Subcutaneous abdominal adipose tissue (tissue), 5 donors: Measurements from ENCODE around the gene PTK6.

ENCODE experiments used
- H3K27ac ChIP-seq: one replicate; pipeline ENCODE4 v1.7.0; 2013; ENCODE audit warnings: low read depth, mild to moderate bottlenecking, inconsistent platforms, low read length, moderate library complexity
- H3K27me3 ChIP-seq, 5 donors: one replicate each; pipeline ENCODE4 v1.7.0; 2013; ENCODE audit warnings: low read length in 5 of 5, inconsistent platforms in 1 of 5; ENCODE audit not compliant: control insufficient read depth in 5 of 5, insufficient read depth in 4 of 5
- H3K36me3 ChIP-seq, 5 donors: one replicate each; pipeline ENCODE4 v1.7.0; 2013; ENCODE audit warnings: low read length in 5 of 5; ENCODE audit not compliant: control insufficient read depth in 5 of 5, insufficient read depth in 5 of 5
- H3K4me1 ChIP-seq, 5 donors: one replicate each; pipeline ENCODE4 v1.7.0; 2013; ENCODE audit warnings: low read length in 5 of 5, mild to moderate bottlenecking in 3 of 5, moderate library complexity in 1 of 5; ENCODE audit not compliant: control insufficient read depth in 5 of 5, insufficient read depth in 5 of 5
- H3K4me3 ChIP-seq, 5 donors: one replicate each; pipeline ENCODE4 v1.7.0; 2013; ENCODE audit warnings: low read length in 5 of 5, low read depth in 1 of 5
- H3K9ac ChIP-seq, 5 donors: one replicate each; pipeline ENCODE4 v1.7.0; 2013; ENCODE audit warnings: low read length in 5 of 5, mild to moderate bottlenecking in 4 of 5, moderate library complexity in 3 of 5
- H3K9me3 ChIP-seq, 5 donors: one replicate each; pipeline ENCODE4 v1.7.0; 2013; ENCODE audit warnings: low read length in 5 of 5; ENCODE audit not compliant: control insufficient read depth in 5 of 5
- donor health status: healthy.
- donor health status: healthy.
- donor health status: healthy.
- donor health status: healthy.
- donor health status: healthy.

Gene PTK6

GRCh38 chr20:63507083-63507743 lies 30.0 kb downstream of the PTK6 start:
- H3K4me1 ChIP-seq, result no peaks in the 10 kb centered on the region
- no peak overlapping the region for H3K27ac ChIP-seq
- peaks cover 0 to 24% (median 18%) of the 10 kb centered on the region in 5 donors for H3K9me3 ChIP-seq
- no peak overlapping the region for H3K4me3 ChIP-seq
- peaks cover 17 to 25% (median 24%) of the 10 kb centered on the region in 5 donors for H3K27me3 ChIP-seq
- no peaks in the 10 kb centered on the region for H3K36me3 ChIP-seq
- H3K9ac ChIP-seq, result no peak overlapping the region

- Histone ChIP-seq H3K27ac (no peak overlapping the region), H3K27me3 (peaks cover 15 to 33% (median 28%) of the 10 kb centered on the region in 5 donors)
Measured at GRCh38 chr20:63505723-63506122, 31.5 kb downstream of the PTK6 start.

GRCh38 chr20:63505281-63505680 lies 31.9 kb downstream of the PTK6 start:
- Histone ChIP-seq H3K9ac (no peak overlapping the region), H3K4me3 (no peak overlapping the region), H3K9me3 (peaks cover 0 to 24% (median 18%) of the 10 kb centered on the region in 5 donors), H3K27me3 (peaks cover 16 to 37% (median 29%) of the 10 kb centered on the region in 5 donors), H3K27ac (no peak overlapping the region), H3K36me3 (no peaks in the 10 kb centered on the region), H3K4me1 (no peaks in the 10 kb centered on the region)

More at GRCh38 chr20:63505723-63506122, 31.5 kb downstream of the PTK6 start:
- H3K4me3 ChIP-seq, result no peak overlapping the region
- H3K4me1 ChIP-seq, result no peaks in the 10 kb centered on the region
- H3K9ac ChIP-seq, result no peak overlapping the region
- H3K36me3 ChIP-seq, result no peaks in the 10 kb centered on the region
- H3K9me3 ChIP-seq, result peaks cover 0 to 24% (median 18%) of the 10 kb centered on the region in 5 donors

- peaks cover 23 to 43% (median 36%) of the 10 kb centered on the region in 5 donors for H3K27me3 ChIP-seq
- H3K27ac ChIP-seq, result no peak overlapping the region
- peaks cover 0 to under 1% (median 0%) of the 10 kb centered on the region in 5 donors for H3K4me1 ChIP-seq
- H3K36me3 ChIP-seq, result no peaks in the 10 kb centered on the region
- peaks cover 0 to 24% (median 18%) of the 10 kb centered on the region in 5 donors for H3K9me3 ChIP-seq
- no peak overlapping the region for H3K4me3 ChIP-seq
- H3K9ac ChIP-seq, result no peak overlapping the region
Measured at GRCh38 chr20:63504642-63505041, 32.5 kb downstream of the PTK6 start.

- peaks cover 0 to 5% (median 5%) of the 10 kb centered on the region in 5 donors for H3K4me1 ChIP-seq
- H3K9me3 ChIP-seq, result peaks cover 0 to 24% (median 18%) of the 10 kb centered on the region in 5 donors
- H3K27ac ChIP-seq, result no peak overlapping the region
- H3K36me3 ChIP-seq, result no peaks in the 10 kb centered on the region
- no peak overlapping the region for H3K9ac ChIP-seq
- H3K4me3 ChIP-seq, result no peak overlapping the region
- peaks cover 26 to 42% (median 36%) of the 10 kb centered on the region in 5 donors for H3K27me3 ChIP-seq
Measured at GRCh38 chr20:63503524-63503923, 33.7 kb downstream of the PTK6 start.

GRCh38 chr20:63502671-63503172 lies 34.5 kb downstream of the PTK6 start:
- Histone ChIP-seq H3K4me1 (peaks cover 0 to 10% (median 5%) of the 10 kb centered on the region in 5 donors), H3K9me3 (peaks cover 0 to 24% (median 18%) of the 10 kb centered on the region in 5 donors), H3K27ac (no peak overlapping the region), H3K4me3 (no peak overlapping the region), H3K36me3 (no peaks in the 10 kb centered on the region), H3K9ac (no peak overlapping the region), H3K27me3 (peaks cover 29 to 47% (median 40%) of the 10 kb centered on the region in 5 donors)

- Histone ChIP-seq H3K9me3 (peaks cover 0 to 24% (median 18%) of the 10 kb centered on the region in 5 donors), H3K4me3 (no peak overlapping the region), H3K27ac (no peak overlapping the region), H3K9ac (no peak overlapping the region), H3K4me1 (peaks cover 0 to 10% (median 5%) of the 10 kb centered on the region in 5 donors), H3K36me3 (no peaks in the 10 kb centered on the region), H3K27me3 (peaks cover 33 to 53% (median 44%) of the 10 kb centered on the region in 5 donors)
Measured at GRCh38 chr20:63501818-63502670, 35.1 kb downstream of the PTK6 start.

- peaks cover 0 to 22% (median 18%) of the 10 kb centered on the region in 5 donors for H3K9me3 ChIP-seq
- no peak overlapping the region for H3K4me3 ChIP-seq
- H3K27me3 ChIP-seq, result peaks cover 33 to 62% (median 47%) of the 10 kb centered on the region in 5 donors
- H3K4me1 ChIP-seq, result peaks cover 0 to 15% (median 10%) of the 10 kb centered on the region in 5 donors
- H3K9ac ChIP-seq, result no peak overlapping the region
- H3K36me3 ChIP-seq, result no peaks in the 10 kb centered on the region
- no peak overlapping the region for H3K27ac ChIP-seq
Measured at GRCh38 chr20:63500902-63501817, 36.0 kb downstream of the PTK6 start.

- no peak overlapping the region for H3K9ac ChIP-seq
- H3K4me1 ChIP-seq, result peaks cover 0 to 16% (median 13%) of the 10 kb centered on the region in 5 donors
- peaks cover 28 to 63% (median 54%) of the 10 kb centered on the region in 5 donors for H3K27me3 ChIP-seq
- no peak overlapping the region for H3K27ac ChIP-seq
- H3K9me3 ChIP-seq, result peaks cover 0 to 13% (median 11%) of the 10 kb centered on the region in 5 donors
- H3K4me3 ChIP-seq, result no peak overlapping the region
- no peaks in the 10 kb centered on the region for H3K36me3 ChIP-seq
Measured at GRCh38 chr20:63500151-63500901, 36.9 kb downstream of the PTK6 start.
